ENCODE data around the gene TTC27. TPM values are rescaled to one million over a fixed set of nuclear protein-coding genes. Genes with fewer than 3 reads are reported as not detected.
"Not testable (repeated sequence)": the region's sequence is repeated elsewhere in the genome, so short reads cannot be mapped to it uniquely, and the experiment has no call there.

TTC27 gene
- total RNA-seq, 1 experiment from 2014 or later: 13.8 TPM

GRCh38 chr2:32807662-32808061, 179.8 kb downstream of the TTC27 start:
- DNase-seq (ENCODE audit: low read depth): no peak

- DNase-seq (ENCODE audit: low read depth): peak; percentile 12
Measured at GRCh38 chr2:32810909-32811495, 183.2 kb downstream of the TTC27 start.

- DNase-seq (ENCODE audit: low read depth): no peak
Measured at GRCh38 chr2:32811696-32812095, 183.8 kb downstream of the TTC27 start.

- DNase-seq (ENCODE audit: low read depth): no peak
Measured at GRCh38 chr2:32812316-32812715, 184.5 kb downstream of the TTC27 start.

GRCh38 chr2:32820088-32820487, 192.2 kb downstream of the TTC27 start:
- DNase-seq (ENCODE audit: low read depth): no peak

GRCh38 chr2:32820701-32821100, 192.9 kb downstream of the TTC27 start:
- no peak for DNase-seq (ENCODE audit: low read depth)

DNA sequence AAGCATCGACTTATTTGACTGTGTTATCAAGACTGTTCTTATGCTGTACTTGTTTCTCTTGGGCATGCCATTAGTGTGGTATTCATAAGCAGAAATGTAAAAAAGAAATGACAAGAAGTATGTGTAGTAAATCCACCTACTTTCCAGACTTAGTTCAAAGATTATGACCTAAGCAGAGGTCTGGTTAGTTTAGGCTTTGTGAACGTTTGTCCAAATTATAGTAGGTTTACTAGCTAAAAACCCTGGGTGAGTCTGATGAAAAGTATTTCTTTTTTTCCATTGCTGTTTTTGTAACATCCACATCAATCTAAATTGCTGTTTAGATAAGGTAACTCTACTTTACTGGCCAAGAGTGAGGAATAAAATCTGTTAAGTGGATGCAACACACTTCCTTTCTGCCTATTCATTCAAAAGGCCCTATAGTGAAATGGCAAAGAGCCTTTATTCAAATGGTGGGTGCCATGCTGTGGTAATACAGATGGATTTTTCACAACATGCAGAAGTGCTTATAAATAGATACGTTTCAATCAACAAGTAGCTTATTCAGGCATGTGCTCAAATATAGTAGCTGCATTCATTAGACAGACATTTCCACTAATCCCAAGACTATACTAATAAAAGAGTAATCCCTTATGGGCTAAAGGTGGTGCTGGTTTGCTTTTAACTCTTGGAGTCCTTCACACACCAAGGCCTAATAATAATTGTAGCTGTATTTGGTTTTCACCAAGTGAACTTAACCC, 196.4 kb downstream of the TTC27 start:
- DNase-seq (ENCODE audit: low read depth): no peak

DNA sequence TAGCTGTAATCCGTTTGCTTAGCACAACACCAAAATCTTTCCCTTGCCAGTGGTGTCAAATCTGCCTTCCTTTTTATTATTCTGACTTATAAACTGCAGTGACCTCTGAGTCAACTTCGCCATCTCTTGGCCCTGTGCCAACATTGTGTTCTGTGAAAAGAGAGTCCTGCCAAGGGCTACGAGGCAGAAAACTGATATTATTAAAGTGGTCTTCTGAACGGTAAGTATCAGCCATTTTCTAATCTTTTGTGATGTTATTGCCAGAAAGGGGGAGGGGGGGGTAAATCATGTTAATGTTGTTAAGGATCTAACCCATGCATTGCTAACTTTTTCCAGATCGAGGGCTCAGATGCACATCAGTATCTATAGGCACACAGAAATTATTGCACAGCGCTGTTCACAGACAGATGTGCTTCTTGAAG, 197.5 kb downstream of the TTC27 start:
- DNase-seq (ENCODE audit: low read depth): peak; percentile 61

DNA sequence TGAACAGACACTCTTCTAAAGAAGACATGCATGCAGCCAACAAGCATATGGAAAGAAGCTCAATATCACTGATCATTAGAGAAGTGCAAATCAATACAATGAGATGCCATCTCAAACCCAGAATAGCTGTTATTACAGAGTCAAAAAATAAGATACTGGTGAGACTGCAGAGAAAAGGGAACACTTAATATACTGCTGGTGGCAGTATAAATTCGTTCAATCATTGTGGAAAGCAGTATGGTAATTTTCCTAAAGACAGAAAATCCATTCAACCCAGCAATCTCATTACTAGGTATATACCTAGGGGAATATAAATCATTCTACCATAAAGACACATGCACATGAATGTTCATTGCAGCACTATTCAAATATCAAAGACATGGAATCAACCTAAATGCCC, 202.3 kb downstream of the TTC27 start:
- no peak for DNase-seq (ENCODE audit: low read depth)

- DNase-seq (ENCODE audit: low read depth): peak; percentile 41
Measured at GRCh38 chr2:32832821-32833220, 205.0 kb downstream of the TTC27 start.

DNA sequence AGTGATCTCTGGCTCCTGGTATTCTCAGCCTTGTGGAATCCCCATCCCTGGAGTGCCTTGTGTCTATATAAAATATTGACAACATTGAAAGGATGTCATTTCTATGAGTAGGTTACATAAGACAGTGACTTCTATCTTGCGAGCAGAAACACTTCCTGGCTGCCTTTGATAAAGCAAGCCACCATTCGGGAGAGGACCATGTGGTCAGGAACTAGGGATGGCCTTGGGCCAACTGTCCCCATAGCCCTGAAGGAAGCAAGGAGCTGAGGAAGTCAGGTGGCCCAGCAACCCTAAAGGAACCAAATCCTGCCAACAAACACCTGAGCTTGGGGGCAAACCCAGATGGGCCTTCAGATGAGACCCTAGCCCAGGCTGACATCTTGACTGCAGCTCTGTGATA, 205.9 kb downstream of the TTC27 start:
- DNase-seq (ENCODE audit: low read depth): no peak

- no peak for DNase-seq (ENCODE audit: low read depth)
Measured at GRCh38 chr2:32835148-32835547, 207.3 kb downstream of the TTC27 start.

DNA sequence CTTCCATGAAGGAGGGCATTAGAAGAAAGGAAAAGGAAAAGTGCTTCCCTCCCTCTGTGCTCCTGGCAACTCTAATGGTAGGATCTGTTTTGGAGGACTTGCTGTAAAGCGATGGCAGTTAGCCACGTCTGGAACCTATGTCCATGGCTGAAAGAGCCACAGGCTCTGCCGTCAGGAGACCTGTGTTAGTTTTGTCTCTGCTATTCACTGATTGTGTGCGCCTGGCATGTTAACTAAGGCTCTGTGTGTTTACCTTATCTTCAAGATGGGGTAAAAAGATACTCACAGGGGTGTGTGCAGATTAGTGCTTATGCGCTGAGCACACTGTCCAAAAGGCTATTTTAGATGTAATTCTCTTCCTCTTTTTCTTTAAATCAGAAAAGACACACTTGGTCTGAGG, 209.1 kb downstream of the TTC27 start:
- DNase-seq (ENCODE audit: low read depth): no peak

DNA sequence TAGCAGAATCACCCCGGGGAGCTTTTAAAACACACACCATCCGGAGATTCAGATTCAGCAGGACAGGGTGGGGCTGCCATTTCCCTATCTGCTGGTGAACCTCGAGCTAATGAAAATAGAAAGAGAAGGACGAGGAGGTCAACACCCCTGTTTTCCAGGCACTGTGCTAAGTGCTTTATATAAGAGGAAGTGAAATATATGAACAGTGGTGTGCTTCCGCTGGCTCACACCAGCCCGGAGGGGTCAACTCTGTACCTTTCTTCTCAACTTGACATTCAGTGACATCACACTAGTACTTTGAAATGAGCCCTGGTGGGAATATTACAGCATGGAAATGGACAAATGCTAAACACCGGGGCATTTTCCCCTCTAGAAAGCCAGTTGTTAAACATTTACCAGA, 210.6 kb downstream of the TTC27 start:
- no peak for DNase-seq (ENCODE audit: low read depth)

DNA sequence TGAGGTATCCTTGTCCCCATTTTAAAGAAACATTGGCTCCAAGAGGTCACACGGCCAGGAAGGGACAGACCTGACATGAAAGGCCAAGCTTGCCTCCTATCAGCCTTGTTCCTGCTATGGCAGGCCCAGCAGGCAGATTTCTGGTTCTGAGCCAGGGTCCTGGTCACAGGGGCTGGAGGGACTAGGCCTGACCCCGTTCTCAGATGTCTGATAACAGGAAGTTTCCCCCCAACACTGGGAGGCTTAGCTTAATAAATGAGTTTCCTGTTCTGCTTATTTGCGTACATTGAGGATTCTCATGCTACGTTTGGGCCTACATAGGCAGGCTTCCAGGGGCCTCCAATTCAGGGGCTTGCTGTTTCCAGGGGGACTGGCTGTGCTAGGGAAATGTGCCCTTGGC, 211.1 kb downstream of the TTC27 start:
- no peak for DNase-seq (ENCODE audit: low read depth)

DNA sequence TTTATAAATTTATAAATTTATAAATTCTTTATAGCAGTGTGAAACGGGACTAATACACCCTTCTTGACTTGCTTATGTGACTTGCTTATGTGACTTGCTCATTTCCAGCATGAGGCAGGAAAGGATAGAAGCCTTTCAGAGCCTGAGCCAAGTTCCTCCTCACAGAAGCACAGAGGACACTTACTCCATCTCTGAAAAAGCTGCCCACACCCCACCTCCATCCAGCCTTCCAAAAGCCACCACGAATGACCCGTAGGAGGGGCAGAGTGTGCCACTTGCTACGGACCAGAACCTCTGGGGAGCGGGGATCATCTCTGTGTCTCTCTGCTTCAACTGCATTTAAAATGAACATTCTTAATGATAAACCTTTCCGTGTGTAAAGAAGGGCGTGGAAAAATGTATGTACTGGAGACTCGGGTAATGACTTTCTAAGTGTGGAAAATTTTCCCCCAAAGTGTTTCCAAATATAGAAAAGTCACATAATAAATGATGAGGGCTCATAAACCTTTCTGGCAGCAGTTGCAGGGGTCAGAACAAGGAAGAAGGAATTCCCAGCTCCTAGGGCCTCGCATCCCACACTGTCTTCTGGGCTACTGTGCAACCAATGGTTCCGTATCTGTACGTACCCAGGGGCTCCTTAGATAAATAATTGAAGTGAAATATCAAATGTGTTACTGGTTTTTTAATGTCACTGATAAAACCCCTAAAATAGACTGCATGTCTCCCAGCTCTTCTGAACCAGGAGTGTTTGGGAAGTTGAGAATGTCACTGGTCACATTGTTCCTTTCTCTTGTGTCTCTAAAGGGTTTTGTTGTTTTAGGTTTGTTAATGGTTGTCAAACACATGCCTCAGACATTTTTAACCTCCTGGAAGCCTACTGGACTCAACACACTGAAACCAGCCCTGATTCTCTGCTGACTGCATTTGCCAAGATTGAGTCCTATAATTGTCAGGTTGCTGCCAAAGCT, 214.4 kb downstream of the TTC27 start:
- DNase-seq (ENCODE audit: low read depth): no peak

DNA sequence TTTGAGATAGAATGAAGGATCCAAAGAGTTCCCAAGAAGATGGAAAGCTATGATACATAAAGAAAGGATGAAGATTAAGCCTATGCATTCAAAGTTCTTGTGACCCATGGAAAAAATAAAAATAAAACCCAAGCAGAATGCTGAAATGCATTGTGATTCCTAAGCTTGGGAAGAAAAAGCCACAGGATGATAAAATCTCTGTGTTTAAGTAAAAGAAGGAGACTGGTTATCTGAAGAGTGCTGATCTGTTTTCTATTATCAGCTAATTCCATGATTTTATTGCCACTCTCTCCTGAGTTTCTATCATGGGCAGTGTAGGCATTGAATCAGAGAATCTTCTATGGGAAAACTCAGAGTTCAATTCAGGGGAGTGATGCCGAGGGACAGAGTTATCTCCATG, 215.8 kb downstream of the TTC27 start:
- DNase-seq (ENCODE audit: low read depth): no peak

GRCh38 chr2:32844253-32844652, 216.4 kb downstream of the TTC27 start:
- no peak for DNase-seq (ENCODE audit: low read depth)

DNA sequence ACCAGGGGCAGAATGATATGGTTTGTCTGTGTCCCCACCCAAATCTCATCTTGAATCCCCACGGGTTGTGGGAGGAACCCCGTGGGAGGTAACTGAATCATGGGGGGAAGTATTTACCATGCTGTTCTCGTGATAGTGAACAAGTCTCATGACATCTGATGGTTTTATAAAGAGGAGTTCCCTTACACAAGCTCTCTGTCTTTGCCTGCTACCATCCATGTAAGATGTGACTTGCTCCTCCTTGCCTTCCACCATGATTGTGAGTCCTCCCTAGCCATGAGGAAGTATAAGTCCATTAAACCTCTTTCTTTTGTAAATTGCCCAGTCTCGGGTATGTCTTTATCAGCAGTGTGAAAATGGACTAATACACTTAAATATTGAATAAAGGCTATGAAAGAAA, 218.4 kb downstream of the TTC27 start:
- not testable (repeated sequence) for DNase-seq (ENCODE audit: low read depth)

GRCh38 chr2:32847734-32848133, 219.9 kb downstream of the TTC27 start:
- DNase-seq (ENCODE audit: low read depth): peak; percentile 22

DNA sequence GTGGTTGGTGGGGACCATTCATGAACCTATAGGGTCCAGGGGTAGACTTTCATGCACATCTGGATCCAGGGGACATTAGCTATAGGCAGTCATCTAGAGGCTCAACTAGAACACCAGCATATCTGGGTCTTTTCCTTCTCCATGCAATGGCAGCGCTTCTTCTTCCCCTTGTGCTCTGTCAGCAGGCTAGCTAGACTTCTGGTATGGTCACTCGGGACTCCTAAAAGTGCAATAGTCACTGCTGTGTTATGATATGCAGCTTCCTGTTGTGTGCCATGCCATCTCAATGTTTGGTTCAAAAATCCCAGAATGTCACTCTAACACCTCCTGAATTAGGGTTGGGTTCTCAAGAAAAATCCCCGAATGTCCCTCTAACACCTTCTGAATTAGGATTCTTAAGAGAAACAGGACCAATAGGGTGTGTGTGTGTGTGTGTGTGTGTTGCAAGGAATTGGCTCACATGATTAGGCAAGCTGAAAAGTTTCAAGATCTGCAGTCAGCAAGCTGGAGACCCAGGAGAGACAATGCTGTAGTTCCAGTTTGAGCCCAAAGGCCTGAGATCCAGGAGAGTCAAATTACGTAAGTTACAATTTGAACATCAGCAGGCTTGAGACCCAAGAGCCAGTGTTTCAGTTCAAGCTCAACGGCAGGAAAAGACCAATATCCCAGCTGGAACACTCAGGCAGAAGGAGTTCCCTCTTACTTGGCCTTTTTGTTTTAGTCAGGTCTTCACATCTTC, 221.8 kb downstream of the TTC27 start:
- DNase-seq (ENCODE audit: low read depth): no peak
